Measurements from ENCODE around the gene CTDSPL.
"Not testable (repeated sequence)": the region's sequence is repeated elsewhere in the genome, so short reads cannot be mapped to it uniquely, and the experiment has no call there.

The CTDSPL gene, protein sequence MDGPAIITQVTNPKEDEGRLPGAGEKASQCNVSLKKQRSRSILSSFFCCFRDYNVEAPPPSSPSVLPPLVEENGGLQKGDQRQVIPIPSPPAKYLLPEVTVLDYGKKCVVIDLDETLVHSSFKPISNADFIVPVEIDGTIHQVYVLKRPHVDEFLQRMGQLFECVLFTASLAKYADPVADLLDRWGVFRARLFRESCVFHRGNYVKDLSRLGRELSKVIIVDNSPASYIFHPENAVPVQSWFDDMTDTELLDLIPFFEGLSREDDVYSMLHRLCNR

DNA sequence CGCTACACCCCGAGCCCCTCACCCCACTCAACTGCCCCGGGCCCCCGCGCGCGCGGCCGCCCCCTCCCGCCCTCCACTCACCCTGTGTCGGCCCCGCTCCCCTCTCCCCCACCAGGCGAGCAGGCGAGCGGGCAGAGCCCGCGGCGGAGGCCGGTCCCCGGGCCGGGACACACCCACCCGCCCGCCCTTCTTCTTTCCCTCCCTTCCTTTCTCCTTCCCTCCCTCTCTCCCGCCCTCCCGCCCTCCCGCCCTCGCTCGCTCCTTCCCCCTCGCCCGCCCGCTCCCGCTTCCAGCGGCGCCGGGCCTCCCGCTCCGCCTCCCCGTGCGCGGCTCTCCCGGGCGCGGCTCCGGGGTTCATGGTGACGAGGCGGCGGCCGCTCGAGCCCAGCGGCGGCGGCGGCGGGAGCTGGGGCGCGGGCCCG lies at the start of gene CTDSPL:
CTDSPL (plus strand) TSS at position 261 of the 422 bp plus-strand sequence. CDS start 320 bp downstream, outside the sequence.
- no peak for DNase-seq

- DNase-seq: no peak
Measured at GRCh38 chr3:37812499-37812896, 49.2 kb upstream of the CTDSPL start.

GRCh38 chr3:37813403-37813802 lies 48.3 kb upstream of the CTDSPL start:
- DNase-seq: no peak

- no peak for DNase-seq
Measured at GRCh38 chr3:37814547-37814946, 47.1 kb upstream of the CTDSPL start.

- DNase-seq: not testable (repeated sequence)
Measured at GRCh38 chr3:37815156-37815555, 46.5 kb upstream of the CTDSPL start.

DNA sequence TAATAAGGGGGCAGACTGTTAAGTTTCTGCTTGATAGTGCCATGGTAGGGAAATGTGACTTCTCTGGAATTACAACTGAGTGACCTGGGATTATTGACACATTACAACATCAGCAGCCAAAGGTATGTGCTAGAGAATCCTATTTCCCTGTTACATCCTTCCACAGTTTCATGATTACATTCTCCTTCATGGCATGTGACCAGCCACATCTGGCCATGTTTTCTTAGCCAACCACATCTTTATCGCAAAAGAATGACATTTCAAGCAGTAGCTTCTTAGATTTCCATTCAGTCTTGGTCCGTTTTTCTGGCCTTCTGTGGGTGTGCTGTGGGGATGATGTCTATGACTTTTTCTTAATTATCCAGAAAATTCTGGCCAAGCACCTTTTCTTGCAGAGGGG lies 45.4 kb upstream of the CTDSPL start:
- DNase-seq: no peak

DNA sequence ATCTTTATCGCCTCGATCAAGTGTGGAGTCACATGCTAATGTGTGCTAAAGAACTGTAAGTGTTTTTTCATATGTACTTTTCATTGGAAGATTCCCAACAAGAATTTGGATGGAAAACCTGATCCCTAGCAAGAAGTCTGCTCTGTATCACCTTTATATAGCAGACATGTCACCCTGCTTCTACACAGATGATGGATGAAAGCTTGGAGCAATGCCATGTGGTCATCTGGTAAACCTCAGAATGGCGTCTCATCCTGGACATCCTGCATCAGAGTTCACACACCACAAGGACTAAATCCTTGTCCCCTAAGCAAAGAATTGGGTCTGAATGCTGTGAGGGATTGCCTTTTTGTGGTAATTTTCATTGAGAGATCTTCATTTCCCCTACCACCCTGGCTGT lies 42.1 kb upstream of the CTDSPL start:
- DNase-seq: no peak

GRCh38 chr3:37820286-37820685 lies 41.4 kb upstream of the CTDSPL start:
- no peak for DNase-seq

- no peak for DNase-seq
Measured at GRCh38 chr3:37823189-37823588, 38.5 kb upstream of the CTDSPL start.

DNA sequence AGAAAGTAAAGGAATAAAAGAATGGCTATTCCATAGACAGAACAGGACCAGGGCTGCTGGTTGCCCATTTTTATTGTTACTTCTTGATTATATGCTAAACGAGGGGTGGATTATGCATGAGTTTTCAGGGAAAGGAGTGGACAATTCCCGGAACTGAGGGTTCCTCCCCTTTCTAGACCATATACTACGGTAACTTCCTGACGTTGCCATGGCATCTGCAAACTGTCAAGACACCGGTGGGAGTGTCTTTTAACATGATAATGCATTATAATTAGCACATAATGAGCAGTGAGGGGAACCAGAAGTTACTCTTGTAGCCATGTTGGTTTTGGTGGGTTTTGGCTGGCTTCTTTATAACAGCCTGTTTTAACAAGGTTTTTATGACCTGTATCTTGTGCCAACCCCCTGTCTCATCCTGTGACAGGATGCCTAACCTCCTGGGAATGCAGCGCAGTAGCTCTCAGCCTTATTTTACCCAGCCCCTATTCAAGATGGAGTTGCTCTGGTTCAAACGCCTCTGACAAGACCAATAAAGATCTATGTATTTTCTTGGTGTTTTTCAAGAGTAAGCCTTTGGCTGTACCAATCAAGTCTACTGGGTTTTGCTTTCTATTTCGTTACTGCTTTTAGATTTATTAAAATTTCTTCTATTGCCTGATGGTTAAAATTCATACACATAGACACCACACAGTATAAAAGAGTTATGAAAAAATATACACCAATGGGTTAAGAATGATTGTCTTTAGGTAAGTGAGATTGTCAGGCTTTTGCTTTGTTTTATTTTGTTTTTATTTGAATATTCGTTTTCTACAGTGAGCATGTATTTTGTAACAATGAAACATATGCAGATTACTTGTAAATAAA lies 37.4 kb upstream of the CTDSPL start:
- DNase-seq: no peak

DNA sequence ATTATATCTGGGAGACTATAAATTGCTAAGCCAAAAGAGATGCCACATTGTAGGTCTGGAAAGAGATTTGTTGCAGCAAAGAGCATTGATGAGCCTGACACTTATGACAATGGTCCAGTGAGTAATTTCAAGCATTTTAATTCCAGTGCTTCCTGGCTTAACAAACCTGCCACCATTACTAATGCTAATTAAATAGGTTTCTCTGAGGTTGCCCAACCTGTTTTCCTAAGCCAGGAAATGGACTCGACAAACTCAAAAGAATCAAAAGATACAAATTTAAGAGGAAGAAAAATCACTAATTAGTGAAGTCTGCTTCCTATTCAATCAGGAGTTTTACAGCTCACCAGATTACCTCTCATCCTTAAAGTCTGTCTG lies 36.7 kb upstream of the CTDSPL start:
- DNase-seq: no peak

GRCh38 chr3:37825744-37826400 lies 35.8 kb upstream of the CTDSPL start:
- DNase-seq: no peak

DNA sequence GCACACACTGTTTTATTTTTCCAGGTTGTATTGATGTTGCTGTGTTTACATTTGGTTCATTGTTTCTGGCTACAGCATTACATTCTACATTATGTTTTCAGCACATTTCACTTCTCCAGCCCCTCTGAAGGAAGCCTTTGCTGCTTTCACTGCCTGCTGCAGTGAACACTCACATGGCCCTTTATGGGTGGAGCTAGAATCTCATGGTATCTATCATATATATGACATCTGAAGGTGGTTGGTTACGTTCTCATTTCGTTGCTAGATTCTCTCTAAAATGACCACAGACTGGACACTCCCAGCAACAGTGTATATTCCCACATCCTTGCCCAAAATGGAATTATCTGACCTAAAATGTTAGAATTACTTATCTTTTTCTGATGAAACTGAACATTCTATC lies 35.2 kb upstream of the CTDSPL start:
- no peak for DNase-seq

DNA sequence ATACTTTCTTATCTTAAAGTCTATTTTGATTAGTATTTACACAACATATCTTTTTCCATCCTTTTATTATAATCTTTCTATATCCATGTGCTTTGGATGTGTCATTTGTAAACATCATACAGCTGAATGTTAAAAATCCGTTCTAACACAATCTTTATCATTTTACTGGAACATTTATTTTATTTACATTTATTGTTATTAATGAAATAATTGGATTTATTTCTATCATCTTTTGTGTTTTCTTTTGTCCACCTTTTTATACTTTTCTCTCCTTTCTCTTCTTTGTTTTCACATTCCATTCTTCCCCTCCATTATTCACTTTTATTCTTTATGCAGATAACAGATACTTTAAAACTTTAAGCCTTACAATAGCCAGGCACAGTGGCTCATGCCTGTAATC lies 34.7 kb upstream of the CTDSPL start:
- DNase-seq: no peak

DNA sequence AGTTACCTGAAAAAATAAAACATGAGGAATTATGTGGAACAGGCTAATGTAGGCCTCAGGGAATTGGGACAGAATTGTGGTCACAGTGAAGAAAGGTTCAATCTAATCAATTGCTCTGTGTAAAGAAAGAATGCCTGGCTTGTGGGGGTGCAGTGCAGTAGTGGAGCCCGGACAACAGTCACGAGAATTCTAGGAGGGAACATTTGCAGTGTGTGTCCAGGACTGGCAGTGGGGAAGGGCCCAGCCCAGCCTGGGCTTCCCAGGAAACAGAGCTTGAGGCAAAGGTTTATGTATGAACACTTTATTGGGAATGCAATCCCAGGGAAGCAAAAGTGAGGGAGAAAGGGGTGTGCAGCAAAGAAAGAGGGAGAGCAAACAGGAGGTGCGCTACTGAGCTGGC lies 29.2 kb upstream of the CTDSPL start:
- no peak for DNase-seq

GRCh38 chr3:37833302-37834186 lies 28.1 kb upstream of the CTDSPL start:
- DNase-seq: no peak

DNA sequence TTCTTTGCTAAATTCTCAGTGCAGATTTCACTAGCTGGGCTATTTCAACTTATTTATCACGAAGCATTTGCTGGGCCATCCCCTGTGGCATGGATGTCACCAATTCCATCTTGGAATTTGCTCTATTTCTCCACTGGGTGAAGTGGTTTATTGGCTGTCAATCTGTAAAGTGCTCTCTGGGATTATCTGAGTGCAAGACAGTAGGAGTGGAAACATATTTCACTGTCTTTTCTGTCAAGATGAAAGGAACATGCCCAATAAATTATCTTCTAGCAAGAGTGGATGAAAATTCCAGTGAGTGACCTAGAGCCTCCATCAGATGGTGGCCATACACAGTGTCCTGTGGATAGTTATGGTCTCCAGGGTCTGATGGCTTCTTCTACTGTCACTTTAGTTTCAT lies 25.1 kb upstream of the CTDSPL start:
- DNase-seq: no peak

DNA sequence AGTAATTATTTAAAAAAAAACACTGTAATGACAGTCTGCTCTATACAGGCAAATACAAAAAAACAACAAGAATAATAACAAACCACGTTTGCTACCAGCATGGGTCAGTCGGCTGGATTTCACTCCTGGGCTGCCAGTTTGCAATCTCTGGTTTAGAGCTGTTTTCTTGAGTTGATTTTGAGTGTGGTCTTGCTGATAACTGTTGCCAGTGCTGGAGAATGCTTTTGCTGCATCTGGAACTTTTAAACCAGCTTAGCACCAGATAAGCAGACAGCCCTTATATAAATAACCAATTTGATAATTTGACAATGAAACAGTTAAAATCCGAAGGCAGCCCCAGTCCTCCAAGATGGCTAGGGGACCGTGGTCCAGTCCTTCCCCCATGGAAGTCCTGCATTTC lies 14.0 kb upstream of the CTDSPL start:
- DNase-seq: no peak

GRCh38 chr3:37849146-37849923 lies 12.3 kb upstream of the CTDSPL start:
- no peak for DNase-seq

- DNase-seq: no peak
Measured at GRCh38 chr3:37852097-37852496, 9.6 kb upstream of the CTDSPL start.

DNA sequence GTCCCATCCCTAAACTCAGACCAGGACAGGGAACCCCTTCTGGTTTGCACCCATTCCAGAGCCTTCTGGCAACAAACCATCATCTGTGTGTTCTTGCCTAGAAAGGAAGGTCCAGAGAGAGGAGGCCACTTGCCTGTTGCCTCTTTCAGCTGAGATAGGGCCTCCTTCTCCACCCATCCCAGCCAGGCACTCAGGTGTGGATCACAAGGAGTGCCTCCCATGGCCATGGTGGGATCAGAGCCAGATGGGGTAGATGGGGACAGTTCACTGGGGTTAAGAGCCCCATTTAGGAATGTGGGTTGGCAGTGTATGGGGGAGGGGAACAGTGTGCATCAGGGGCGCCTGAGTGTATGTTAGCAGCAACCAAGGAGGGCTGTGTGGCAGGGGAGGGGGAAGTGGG lies 8.9 kb upstream of the CTDSPL start:
- DNase-seq: no peak
